Bronchial epithelial cell (primary cell): ENCODE results near the gene LST1. TPM values are rescaled to one million over a fixed set of nuclear protein-coding genes. Genes with fewer than 3 reads are reported as not detected.

Experiments
- DNase-seq: peaks from one replicate; pipeline ENCODE4 v3.0.0-alpha.2; 2010; ENCODE audit warnings: low read depth
- FAIRE-seq: peaks from 2 replicates; lab custom pipeline; 2011; peaks lifted over from hg19 to GRCh38; lab: Jason Lieb, UNC
- H3K27me3 ChIP-seq: 2 replicates; pipeline ENCODE4 v1.5.1; 2011; ENCODE audit warnings: low read length; ENCODE audit not compliant: control insufficient read depth, insufficient read depth
- H3K36me3 ChIP-seq: 2 replicates; pipeline ENCODE4 v1.5.1; 2011; ENCODE audit warnings: low read length; ENCODE audit not compliant: control insufficient read depth, insufficient read depth
- H3K4me3 ChIP-seq: 2 replicates; pipeline ENCODE4 v1.5.1; 2011; ENCODE audit warnings: mild to moderate bottlenecking, low read depth, low read length, control low read depth
- total RNA-seq: library from RNA; depleted of rRNA; stranded (reverse); fragments of >200 nt; gene quantifications from 2 replicates; pipeline ENCODE4 v1.2.1, GENCODE V29; 2014
- TF ChIP-seq, protein P1 (sequence below): IDR thresholded peaks from 2 replicates; pipeline ENCODE4 v1.5.1; 2011; ENCODE audit warnings: mild to moderate bottlenecking, moderate library complexity, low read length, control low read depth, inconsistent platforms; ENCODE audit not compliant: insufficient read depth, severe bottlenecking

Gene LST1
- total RNA-seq, 1 donor from 2014 or later = not detected

DNA sequence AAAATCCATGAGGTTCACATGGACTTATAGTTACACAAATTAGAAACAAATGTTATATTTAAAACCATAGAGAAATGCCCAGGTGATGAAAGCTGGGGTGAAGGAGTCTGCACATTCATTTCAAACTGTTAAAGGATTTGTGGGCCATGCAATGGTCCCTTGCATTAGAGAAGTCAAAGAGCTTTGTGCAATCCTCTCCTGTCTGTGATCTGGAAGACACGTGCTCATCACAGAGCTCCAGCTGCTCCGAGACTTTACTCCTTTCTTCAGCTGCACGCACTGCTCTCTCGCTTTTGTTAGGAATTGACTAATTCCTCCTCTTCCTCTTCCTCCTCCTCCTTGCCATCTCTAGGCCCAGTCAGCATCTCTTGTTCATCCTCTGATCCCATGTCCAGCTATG, 24.9 kb downstream of the LST1 start:
- DNase-seq (no peak), FAIRE-seq (no peak)
- TF ChIP-seq, protein P1, sequence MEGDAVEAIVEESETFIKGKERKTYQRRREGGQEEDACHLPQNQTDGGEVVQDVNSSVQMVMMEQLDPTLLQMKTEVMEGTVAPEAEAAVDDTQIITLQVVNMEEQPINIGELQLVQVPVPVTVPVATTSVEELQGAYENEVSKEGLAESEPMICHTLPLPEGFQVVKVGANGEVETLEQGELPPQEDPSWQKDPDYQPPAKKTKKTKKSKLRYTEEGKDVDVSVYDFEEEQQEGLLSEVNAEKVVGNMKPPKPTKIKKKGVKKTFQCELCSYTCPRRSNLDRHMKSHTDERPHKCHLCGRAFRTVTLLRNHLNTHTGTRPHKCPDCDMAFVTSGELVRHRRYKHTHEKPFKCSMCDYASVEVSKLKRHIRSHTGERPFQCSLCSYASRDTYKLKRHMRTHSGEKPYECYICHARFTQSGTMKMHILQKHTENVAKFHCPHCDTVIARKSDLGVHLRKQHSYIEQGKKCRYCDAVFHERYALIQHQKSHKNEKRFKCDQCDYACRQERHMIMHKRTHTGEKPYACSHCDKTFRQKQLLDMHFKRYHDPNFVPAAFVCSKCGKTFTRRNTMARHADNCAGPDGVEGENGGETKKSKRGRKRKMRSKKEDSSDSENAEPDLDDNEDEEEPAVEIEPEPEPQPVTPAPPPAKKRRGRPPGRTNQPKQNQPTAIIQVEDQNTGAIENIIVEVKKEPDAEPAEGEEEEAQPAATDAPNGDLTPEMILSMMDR = no peak

DNA sequence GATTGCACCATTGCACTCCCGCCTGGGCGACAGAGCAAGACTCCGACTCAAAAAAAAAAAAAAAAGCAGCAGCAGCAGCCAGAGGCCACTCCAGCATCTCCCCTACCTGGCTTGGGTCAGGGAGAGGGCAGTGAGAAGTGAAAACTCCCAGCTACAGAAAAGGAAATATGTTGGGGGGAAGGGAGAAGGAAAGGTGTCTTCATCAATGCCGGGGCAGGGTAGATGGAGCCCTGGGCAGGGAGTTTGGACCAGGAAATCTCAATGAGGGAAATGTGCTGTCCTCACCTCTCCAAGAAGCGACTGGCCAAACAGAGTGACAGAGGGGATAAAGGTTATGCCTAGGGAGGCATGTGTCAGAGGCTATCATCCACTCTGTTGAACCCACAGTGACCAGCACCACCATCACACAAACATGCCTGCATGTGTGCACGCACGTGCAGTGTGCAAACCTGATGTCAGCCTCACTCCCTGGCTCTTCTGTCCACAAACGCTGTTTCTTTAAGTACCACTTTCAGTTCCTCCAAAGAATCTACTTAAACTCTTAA, 28.1 kb downstream of the LST1 start:
- no peak for FAIRE-seq
- Histone ChIP-seq H3K36me3 (no peaks in the 10 kb centered on the region), H3K27me3 (no peaks in the 10 kb centered on the region), H3K4me3 (no peak overlapping the region)
- DNase-seq = no peak
- TF ChIP-seq, protein P1 = no peak

More for the DNA sequence above, 24.9 kb downstream of the LST1 start:
- H3K4me3 ChIP-seq = no peak overlapping the region
- H3K36me3 ChIP-seq = no peaks in the 10 kb centered on the region
- H3K27me3 ChIP-seq = no peaks in the 10 kb centered on the region

DNA sequence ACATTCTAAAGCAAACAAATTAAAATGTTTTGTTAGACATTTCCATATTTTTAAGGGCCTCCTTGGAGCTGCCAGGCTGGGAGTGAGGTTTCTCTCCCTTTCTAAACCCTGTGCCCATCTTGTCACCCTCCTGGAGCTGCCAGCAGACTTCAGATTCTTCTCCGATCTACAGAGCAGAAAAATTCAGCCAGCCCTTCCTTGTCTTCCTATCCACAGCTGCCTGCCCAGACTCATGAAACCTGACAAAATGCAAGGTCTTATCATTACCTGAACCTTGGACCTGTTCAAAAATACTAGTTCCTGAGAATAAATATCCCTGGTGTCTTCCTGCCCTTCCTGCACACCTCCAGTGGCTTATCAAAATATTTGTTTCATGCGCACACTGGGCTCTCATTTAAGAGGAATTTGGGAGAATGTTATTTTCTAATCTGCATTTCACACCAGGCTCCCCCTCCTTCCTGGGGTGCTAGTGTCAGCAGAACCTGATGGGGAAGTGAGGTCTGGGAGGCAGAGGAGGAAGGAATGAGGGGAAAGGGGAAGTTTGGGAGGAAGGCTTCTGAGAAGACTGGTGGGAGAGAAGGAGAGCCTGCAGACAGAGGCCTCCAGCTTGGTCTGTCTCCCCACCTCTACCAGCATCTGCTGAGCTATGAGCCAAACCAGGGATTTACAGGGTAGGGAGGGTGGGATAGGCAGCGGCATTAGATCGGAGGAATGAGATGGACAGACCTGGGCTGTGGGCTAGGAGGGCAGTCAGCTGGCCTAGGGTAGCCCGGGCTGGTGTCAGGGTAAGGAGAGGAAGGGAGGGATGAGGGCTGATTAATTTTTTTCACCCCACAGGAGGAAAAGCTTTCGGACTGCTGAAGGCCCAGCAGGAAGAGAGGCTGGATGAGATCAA, 28.9 kb downstream of the LST1 start, which contains the start of gene AIF1:
AIF1 (plus strand) TSS at position 551 of the 895 bp plus-strand sequence; CDS start at position 647, 96 bp downstream.
- no peak for DNase-seq
- TF ChIP-seq, protein P1 = no peak
- FAIRE-seq = no peak
- no peak within 1 kb of the TSS for H3K4me3 ChIP-seq
- H3K36me3 ChIP-seq = no peaks in the 10 kb centered on the region
- no peaks in the 10 kb centered on the region for H3K27me3 ChIP-seq

DNA sequence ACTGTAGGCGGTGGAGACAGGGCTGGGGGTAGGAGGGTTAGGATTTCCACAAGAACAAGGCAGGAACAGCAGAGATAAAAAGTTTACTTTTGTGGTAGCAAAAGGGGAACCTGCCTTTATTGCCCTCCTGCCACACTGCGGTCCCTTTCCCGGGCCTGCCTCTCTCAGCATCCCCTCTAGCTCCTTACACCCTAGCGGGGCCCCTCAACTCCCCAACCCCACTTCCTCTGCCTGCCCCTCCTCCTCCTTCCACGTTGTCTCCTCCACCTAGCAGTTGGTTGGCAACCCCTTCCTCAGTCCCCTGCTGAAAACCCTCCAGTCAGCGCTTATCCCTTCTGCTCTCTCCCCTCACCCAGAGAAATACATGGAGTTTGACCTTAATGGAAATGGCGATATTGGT, 29.7 kb downstream of the LST1 start:
- no peaks in the 10 kb centered on the region for H3K27me3 ChIP-seq
- TF ChIP-seq, protein P1 = no peak
- DNase-seq (no peak), FAIRE-seq (no peak)
- H3K4me3 ChIP-seq = no peak overlapping the region
- H3K36me3 ChIP-seq = no peaks in the 10 kb centered on the region

DNA sequence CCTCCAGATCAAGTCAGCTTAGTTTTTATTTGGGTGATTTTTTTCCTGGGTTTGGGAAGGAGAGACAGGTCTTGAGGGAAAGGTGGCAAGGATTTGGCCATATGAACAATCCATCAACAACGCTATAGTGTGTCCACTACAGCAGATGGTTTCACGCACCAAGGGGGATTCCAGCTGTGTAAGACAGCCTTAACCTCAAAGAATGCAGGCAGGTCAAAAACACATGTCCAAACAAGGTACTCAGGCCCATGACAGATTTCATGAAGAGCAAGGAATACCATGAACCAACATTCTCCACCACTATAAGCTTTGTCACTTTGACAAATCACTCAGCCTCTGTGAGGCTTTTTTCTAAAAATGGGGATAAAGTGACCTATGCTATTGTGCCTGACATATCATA, 30.9 kb downstream of the LST1 start:
- DNase-seq (peak; percentile 65), FAIRE-seq (no peak)
- TF ChIP-seq, protein P1 = no peak
- no peaks in the 10 kb centered on the region for H3K36me3 ChIP-seq
- H3K27me3 ChIP-seq = no peaks in the 10 kb centered on the region
- H3K4me3 ChIP-seq = no peak overlapping the region
